Heart right ventricle (tissue), 16 donors: ENCODE measurements around the gene ZNF384. TPM values are rescaled to one million over a fixed set of nuclear protein-coding genes. Genes with fewer than 3 reads are reported as not detected.
A peak's percentile ranks its signal among the peaks of the same experiment; 100 is the strongest.

Source experiments
- ATAC-seq, 8 donors: fragments of 200-7000 bp; cut with Tn5 transposase; one replicate each; pipeline ENCODE4 v1.9.1; 2020; ENCODE audit warnings: mild to moderate bottlenecking in 8 of 8, moderate library complexity in 8 of 8, moderate number of reproducible peaks in 1 of 8
- DNase-seq, 2 donors: peaks; one replicate each; pipeline ENCODE4 v3.0.0-alpha.2; 2020
- H3K27ac ChIP-seq, 10 donors: fragments of 200-600 bp; sonication (generic) in 2 of 10; one replicate each; pipeline versions ENCODE4 v1.5.0 to v1.8.0; 2020 to 2022; ENCODE audit warnings: mild to moderate bottlenecking in 3 of 10
- H3K27me3 ChIP-seq, 7 donors: fragments of 200-600 bp; one replicate each; pipeline ENCODE4 v1.8.0; 2021 to 2022; ENCODE audit warnings: mild to moderate bottlenecking in 2 of 7
- H3K36me3 ChIP-seq, 9 donors: fragments of 200-600 bp; sonication (generic) in 1 of 9; one replicate each; pipeline versions ENCODE4 v1.5.0 to v1.8.0; 2020 to 2022; ENCODE audit warnings: mild to moderate bottlenecking in 2 of 9
- H3K4me1 ChIP-seq, 9 donors: fragments of 200-600 bp; sonication (generic) in 1 of 9; one replicate each; pipeline versions ENCODE4 v1.5.0 to v1.8.0; 2020 to 2022; ENCODE audit warnings: mild to moderate bottlenecking in 4 of 9
- H3K4me3 ChIP-seq, 10 donors: fragments of 200-600 bp; sonication (generic) in 2 of 10; one replicate each; pipeline versions ENCODE4 v1.5.0 to v1.8.0; 2020 to 2022; ENCODE audit warnings: mild to moderate bottlenecking in 7 of 10, moderate library complexity in 2 of 10
- H3K9me3 ChIP-seq, 11 donors: fragments of 200-600 bp in 10 of 11; sonication (generic) in 2 of 11; one replicate each; pipeline versions ENCODE4 v1.5.0 to v1.8.0; 2013 to 2022; ENCODE audit warnings: mild to moderate bottlenecking in 2 of 11, control low read depth in 1 of 11, moderate library complexity in 1 of 11
- WGBS, 2 donors: extraction: QIAGEN DNeasy Blood & Tissue Kit; methylation state at CpG; one replicate each; pipeline ENCODE4 v1.1.7; 2013; ENCODE audit warnings: inconsistent platforms in 1 of 2; 5-methylcytosine and 5-hydroxymethylcytosine counted together
- intact Hi-C, 10 donors: fragments of 100-400 bp; cut with DNase I; formaldehyde crosslinking; loops; one replicate each; pipeline versions ENCODE4 v1.11.1 to v1.14.2; 2022
- polyA plus RNA-seq, 2 donors: library from polyadenylated mRNA; stranded (reverse); fragments of 200-250 nt; gene quantifications; one replicate each; pipeline ENCODE4 v1.2.3, GENCODE V29; 2013
- total RNA-seq, 10 donors: library from RNA; stranded (reverse); fragmentation: NEBNext Ultra II Directional in 3 of 10; extraction: Animal tissue kit (Norgen Biotek cat#: 25700) in 3 of 10; gene quantifications; one replicate each; pipeline versions ENCODE4 v1.2.1 to v1.2.4, GENCODE V29; 2021 to 2023
- TF ChIP-seq, protein P1 (sequence below), 9 donors: fragments of 200-600 bp; sonication (generic) in 2 of 9; IDR thresholded peaks; one replicate each; pipeline versions ENCODE4 v1.5.0 to v1.8.0; 2021 to 2022; ENCODE audit warnings: antibody characterized with exemption in 9 of 9, mild to moderate bottlenecking in 5 of 9, moderate library complexity in 1 of 9
- donor health status: Arrhythmogenic right ventricular cardiomyopathy.
- donor health status: ischemic (EF 13 %, LVEDD 7.1; RV severe dilation, severe dysfunction).
- donor health status: healthy with polysubstance abuse.
- donor health status: DM: no; HTN: yes; CAD: no.
- donor health status: DM: no; HTN: no; CAD: no.
- donor health status: ischemic (EF 25% LVEDD 6.9; RV normal size, moderate dysfunction).
- donor health status: ischemic (EF 25% LVEDD 5.7; RV mildly dilated, moderate dysfunction).
- donor health status: healthy.
- donor health status: DM: yes; HTN: yes; CAD: no.
- donor health status: Ischemic cardiomyopathy.
- donor health status: ischemic (EF 35%, LVEDD 5.7; RV mildly dilated, moderate dysfunction).
- donor health status: nonischemic (EF 11% LVEDD 7.7; RV severe dilation, severe dysfunction).
- donor health status: DM: yes; HTN: yes; CAD: no.
- donor health status: PGD.
- donor health status: ischemic (EF 29% LVEDD 5.4; RV normal size, mild dysfunction).
- donor health status: nonischemic (EF 23%, LVEDD 6.1; RV moderate dilation, normal function).

ZNF384 gene
- total and polyA plus RNA-seq, 12 donors = 17.6 to 36.0 (median 28.7) TPM

DNA sequence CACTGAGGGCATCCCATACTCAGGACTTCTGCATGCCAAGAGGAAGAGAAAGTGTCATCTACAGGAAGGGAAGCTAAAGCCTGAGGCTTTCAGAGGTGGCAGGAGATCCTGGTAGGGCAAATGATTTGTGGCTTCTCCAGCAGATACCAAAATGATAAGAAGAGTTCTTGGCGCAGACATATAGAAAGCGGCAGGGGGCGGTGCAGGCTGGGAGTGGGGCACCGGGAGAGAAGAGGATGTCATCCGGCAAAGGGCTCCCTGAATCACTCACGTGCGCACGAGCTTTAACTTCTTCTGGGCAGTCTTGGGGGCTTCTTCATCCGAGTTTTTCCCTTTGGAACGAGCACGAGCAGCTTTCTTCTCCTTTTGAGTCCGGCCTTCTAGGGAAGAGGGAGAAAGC, 36.8 kb downstream of the ZNF384 start:
- no peak for ATAC-seq
- 87 to 92% methylated on average over 11 to 12 of the region's 12 CpGs for WGBS, 2 donors
- Histone ChIP-seq H3K9me3 (no peaks in the 10 kb centered on the region), H3K27ac (no peak overlapping the region), H3K27me3 (no peaks in the 10 kb centered on the region), H3K4me3 (no peak overlapping the region), H3K4me1 (peaks cover 0 to 22% (median 10%) of the 10 kb centered on the region in 9 donors), H3K36me3 (peaks cover 0 to 96% (median 58%) of the 10 kb centered on the region in 9 donors)
- DNase-seq = no peak
- TF ChIP-seq, protein P1, sequence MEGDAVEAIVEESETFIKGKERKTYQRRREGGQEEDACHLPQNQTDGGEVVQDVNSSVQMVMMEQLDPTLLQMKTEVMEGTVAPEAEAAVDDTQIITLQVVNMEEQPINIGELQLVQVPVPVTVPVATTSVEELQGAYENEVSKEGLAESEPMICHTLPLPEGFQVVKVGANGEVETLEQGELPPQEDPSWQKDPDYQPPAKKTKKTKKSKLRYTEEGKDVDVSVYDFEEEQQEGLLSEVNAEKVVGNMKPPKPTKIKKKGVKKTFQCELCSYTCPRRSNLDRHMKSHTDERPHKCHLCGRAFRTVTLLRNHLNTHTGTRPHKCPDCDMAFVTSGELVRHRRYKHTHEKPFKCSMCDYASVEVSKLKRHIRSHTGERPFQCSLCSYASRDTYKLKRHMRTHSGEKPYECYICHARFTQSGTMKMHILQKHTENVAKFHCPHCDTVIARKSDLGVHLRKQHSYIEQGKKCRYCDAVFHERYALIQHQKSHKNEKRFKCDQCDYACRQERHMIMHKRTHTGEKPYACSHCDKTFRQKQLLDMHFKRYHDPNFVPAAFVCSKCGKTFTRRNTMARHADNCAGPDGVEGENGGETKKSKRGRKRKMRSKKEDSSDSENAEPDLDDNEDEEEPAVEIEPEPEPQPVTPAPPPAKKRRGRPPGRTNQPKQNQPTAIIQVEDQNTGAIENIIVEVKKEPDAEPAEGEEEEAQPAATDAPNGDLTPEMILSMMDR (IDR thresholded peaks at IDR 0.05) = no peak
- intact Hi-C loops = loop anchor here in 3 of 10 donors (5.0 kb wide), 2 partner anchors 35 to 90 kb away; no protein-coding TSS in a partner anchor

DNA sequence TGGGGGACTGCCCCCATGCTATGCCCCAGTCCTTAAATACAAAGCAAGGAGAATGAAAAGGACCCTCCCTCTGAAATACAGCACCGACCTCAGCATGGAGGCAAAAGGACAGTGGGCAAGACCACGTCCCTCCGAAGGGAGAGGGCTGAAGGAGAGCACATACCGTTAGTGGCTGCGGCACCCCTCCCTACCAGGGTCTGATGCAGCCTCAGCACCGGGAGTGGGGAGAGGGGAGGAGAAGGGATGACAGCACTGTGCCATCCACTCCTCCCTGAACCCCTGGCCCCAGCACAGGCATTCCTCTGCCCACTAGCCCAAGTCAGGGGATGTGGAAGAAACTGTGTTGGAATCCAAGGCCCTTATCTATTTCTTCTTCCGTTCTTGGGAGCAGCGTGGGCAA, 38.3 kb downstream of the ZNF384 start:
- Histone ChIP-seq H3K27me3 (no peaks in the 10 kb centered on the region), H3K36me3 (peaks cover 0 to 81% (median 43%) of the 10 kb centered on the region in 9 donors), H3K27ac (no peak overlapping the region), H3K4me3 (no peak overlapping the region), H3K9me3 (no peaks in the 10 kb centered on the region), H3K4me1 (peaks cover 0 to 31% (median 15%) of the 10 kb centered on the region in 9 donors)
- TF ChIP-seq, protein P1 (IDR thresholded peaks at IDR 0.05) = no peak
- ATAC-seq = no peak
- 82 to 86% methylated on average over 8 of the region's 8 CpGs for WGBS, 2 donors
- intact Hi-C loops = loop anchor here in 3 of 10 donors (5.0 kb wide), 2 partner anchors 34 to 89 kb away; no protein-coding TSS in a partner anchor
- no peak for DNase-seq

GRCh38 chr12:6647083-6647604, 42.0 kb downstream of the ZNF384 start, which contains the start of gene ACRBP:
Gene ACRBP (minus strand): TSS chr12:6647432. CDS start chr12:6647366, 66 bp downstream.
- Histone ChIP-seq H3K27me3 (no peaks in the 10 kb centered on the region), H3K4me3 (peak within 1 kb of the TSS in 9 of 10 donors; percentile 35 to 63 (median 56)), H3K4me1 (peaks cover 0 to 33% (median 9%) of the 10 kb centered on the region in 9 donors), H3K36me3 (peaks cover 0 to 44% (median 17%) of the 10 kb centered on the region in 9 donors), H3K27ac (peak within 1 kb of the TSS in 7 of 10 donors; percentile 38 to 85 (median 49)), H3K9me3 (peaks cover 0 to 15% (median 0%) of the 10 kb centered on the region in 11 donors)
- ATAC-seq (peak; percentile 88 to 96 (median 92)), DNase-seq (peak; percentile 74 to 87)
- intact Hi-C loops = no loop called here
- 4 to 6% methylated on average over 38 of the region's 38 CpGs for WGBS, 2 donors
- TF ChIP-seq, protein P1 (IDR thresholded peaks at IDR 0.05) = no peak

DNA sequence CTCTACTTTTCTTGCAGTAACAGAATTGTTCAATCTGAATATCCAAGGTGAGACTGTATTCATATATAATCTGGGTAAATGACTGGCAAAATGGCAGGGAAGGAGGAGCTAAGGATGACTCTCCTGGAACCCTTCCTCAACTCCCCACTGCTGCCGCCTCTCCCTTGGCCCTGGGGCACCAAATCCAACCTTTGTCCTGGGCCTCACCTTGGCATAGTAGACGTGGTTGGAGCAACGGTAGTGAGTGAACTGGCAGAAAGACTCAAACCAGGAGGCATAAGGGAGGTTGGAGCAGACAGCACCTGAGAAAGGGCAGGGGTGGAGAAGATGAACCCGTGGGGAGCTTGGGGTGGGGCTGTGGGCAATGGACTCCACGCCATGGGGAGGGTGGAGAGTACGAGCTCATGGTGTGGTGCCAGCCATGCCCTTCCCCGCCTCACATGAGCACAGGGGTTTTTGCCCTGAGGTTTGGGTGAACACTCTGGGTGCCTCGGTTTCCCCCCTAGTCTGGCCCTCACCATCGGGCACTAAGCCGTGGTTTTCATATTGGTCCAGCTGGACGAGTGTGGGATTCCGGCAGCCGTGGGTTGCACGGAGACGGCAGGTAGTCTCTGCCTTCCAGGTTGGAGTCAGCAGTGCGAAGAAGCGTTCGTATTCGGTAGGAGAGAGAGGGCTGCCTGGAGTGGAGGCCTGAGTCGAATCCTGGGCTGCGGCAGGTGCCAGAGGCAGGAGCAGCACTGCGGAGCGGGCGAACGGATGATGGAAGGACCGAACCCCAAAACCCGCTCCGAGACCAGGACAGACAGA, 42.7 kb downstream of the ZNF384 start:
- 62 to 69% methylated on average over 28 of the region's 28 CpGs for WGBS, 2 donors
- peak in 7 of 8 donors; percentile 1 to 49 (median 5) for ATAC-seq
- Histone ChIP-seq H3K36me3 (peaks cover 0 to 37% (median 14%) of the 10 kb centered on the region in 9 donors), H3K4me3 (peak overlapping the region in 9 of 10 donors; percentile 35 to 63 (median 56)), H3K9me3 (peaks cover 0 to 15% (median 0%) of the 10 kb centered on the region in 11 donors), H3K4me1 (peaks cover 0 to 33% (median 9%) of the 10 kb centered on the region in 9 donors), H3K27ac (peak overlapping the region in 7 of 10 donors; percentile 38 to 85 (median 49)), H3K27me3 (no peaks in the 10 kb centered on the region)
- TF ChIP-seq, protein P1 (IDR thresholded peaks at IDR 0.05) = no peak
- intact Hi-C loops = no loop called here
- DNase-seq = no peak
